SK-N-SH (cell line): Measurements from ENCODE around the gene TRPV6. TPM values are rescaled to one million over a fixed set of nuclear protein-coding genes. Genes with fewer than 3 reads are reported as not detected.

ENCODE experiments used
- CTCF ChIA-PET: fragments of 300-600, 350-600 bp; formaldehyde crosslinking; extraction: SDS; loops from one replicate; lab custom pipeline; 2021; lab: Yijun Ruan, JAX
- POLR2A ChIA-PET: fragments of 350-600 bp; sonication (Branson Sonifier 250); formaldehyde crosslinking; extraction: SDS; loops from one replicate; lab custom pipeline; 2020; ENCODE audit warnings: antibody characterized with exemption, inconsistent platforms; lab: Yijun Ruan, JAX
- DNase-seq: peaks from one replicate; pipeline ENCODE4 v3.0.0; 2012
- H2AFZ ChIP-seq: fragments of 200-600 bp; sonication (generic); 2 replicates; pipeline ENCODE4 v1.8.1; 2016; ENCODE audit warnings: antibody characterized with exemption, mild to moderate bottlenecking, low read depth
- H3F3A ChIP-seq: fragments of 200-600 bp; sonication (generic); replicated peaks from 2 replicates; pipeline ENCODE3; 2016; ENCODE audit warnings: antibody characterized with exemption, mild to moderate bottlenecking; ENCODE audit not compliant: insufficient read depth
- H3K27ac ChIP-seq, 2 experiments: fragments of 200-500 bp in 1 of 2; fragments of 200-600 bp in 1 of 2; sonication (Bioruptor generic) in 1 of 2; sonication (generic), shearing (Covaris generic) in 1 of 2; 2 replicates each; pipeline versions ENCODE4 v1.5.1 to v1.6.1; 2014 to 2016; ENCODE audit warnings: low read depth in 2 of 2, inconsistent platforms in 1 of 2, low read length in 1 of 2, mild to moderate bottlenecking in 1 of 2, mixed read lengths in 1 of 2
- H3K27me3 ChIP-seq: fragments of 200-600 bp; sonication (generic), shearing (Covaris generic); 2 replicates; pipeline ENCODE4 v1.6.1; 2016; ENCODE audit warnings: mixed run types; ENCODE audit not compliant: insufficient read depth
- H3K36me3 ChIP-seq, 2 experiments: fragments of 200-500 bp in 1 of 2; fragments of 200-600 bp in 1 of 2; sonication (Bioruptor generic) in 1 of 2; sonication (generic) in 1 of 2; replicated peaks in 1 of 2; 2 replicates each; pipeline versions ENCODE3 to v1.5.1; 2014 to 2016; ENCODE audit warnings: low read length in 1 of 2, mild to moderate bottlenecking in 1 of 2; ENCODE audit not compliant: insufficient read depth in 2 of 2, control insufficient read depth in 1 of 2
- H3K4me1 ChIP-seq, 2 experiments: fragments of 200-500 bp in 1 of 2; fragments of 200-600 bp in 1 of 2; sonication (Bioruptor generic) in 1 of 2; sonication (generic), shearing (Covaris generic) in 1 of 2; 2 replicates each; pipeline versions ENCODE4 v1.5.1 to v1.6.1; 2014 to 2016; ENCODE audit warnings: low read depth in 1 of 2, low read length in 1 of 2, mixed run types in 1 of 2; ENCODE audit not compliant: insufficient read depth in 2 of 2, control insufficient read depth in 1 of 2
- H3K4me2 ChIP-seq: fragments of 200-600 bp; sonication (generic), shearing (Covaris generic); 2 replicates; pipeline ENCODE4 v1.6.1; 2017; ENCODE audit warnings: mixed run types
- H3K4me3 ChIP-seq, 2 experiments: fragments of 200-500 bp in 1 of 2; fragments of 200-600 bp in 1 of 2; sonication (Bioruptor generic) in 1 of 2; sonication (generic), shearing (Covaris generic) in 1 of 2; 2 replicates each; pipeline versions ENCODE4 v1.5.1 to v1.8.1; 2014 to 2016; ENCODE audit warnings: low read depth in 2 of 2, inconsistent platforms in 1 of 2, low read length in 1 of 2, mild to moderate bottlenecking in 1 of 2, mixed read lengths in 1 of 2, moderate library complexity in 1 of 2
- H3K79me2 ChIP-seq: fragments of 200-600 bp; sonication (generic); 2 replicates; pipeline ENCODE4 v1.8.1; 2017; ENCODE audit warnings: mild to moderate bottlenecking; ENCODE audit not compliant: insufficient read depth
- H3K9ac ChIP-seq: fragments of 200-600 bp; sonication (generic); 2 replicates; pipeline ENCODE4 v1.6.1; 2017; ENCODE audit warnings: mixed run types
- H3K9me2 ChIP-seq: fragments of 200-600 bp; sonication (generic); 2 replicates; pipeline ENCODE4 v1.6.1; 2017; ENCODE audit warnings: mixed run types
- H3K9me3 ChIP-seq: fragments of 200-600 bp; sonication (generic); 2 replicates; pipeline ENCODE4 v1.6.1; 2017; ENCODE audit warnings: mixed run types, mild to moderate bottlenecking, moderate library complexity
- H4K20me1 ChIP-seq: fragments of 200-600 bp; sonication (generic); 2 replicates; pipeline ENCODE4 v1.6.1; 2017; ENCODE audit warnings: mild to moderate bottlenecking, mixed run types; ENCODE audit not compliant: insufficient read depth
- EP300 ChIP-seq, 2 experiments: IDR thresholded peaks; 2 replicates each; pipeline versions ENCODE4 v1.4.0 to v1.6.1; 2012; ENCODE audit warnings: borderline replicate concordance in 1 of 2, low read depth in 1 of 2, low read length in 1 of 2
- FOXM1 ChIP-seq: IDR thresholded peaks from 2 replicates; pipeline ENCODE4 v1.4.0; 2012; ENCODE audit warnings: low read depth, mild to moderate bottlenecking
- GATA2 ChIP-seq: sonication (generic); formaldehyde crosslinking; IDR thresholded peaks from 2 replicates; pipeline ENCODE4 v1.5.0; 2020; ENCODE audit warnings: mild to moderate bottlenecking, missing genetic modification reagents
- MEF2A ChIP-seq: IDR thresholded peaks from 2 replicates; pipeline ENCODE4 v1.4.0; 2012; ENCODE audit warnings: low read depth, borderline replicate concordance
- RCOR1 ChIP-seq: fragments of 150-350 bp; IDR thresholded peaks from 2 replicates; pipeline ENCODE4 v1.6.1; 2017; ENCODE audit warnings: antibody characterized with exemption, low read length
- RFX5 ChIP-seq: IDR thresholded peaks from 2 replicates; pipeline ENCODE4 v1.6.1; 2012; ENCODE audit warnings: mild to moderate bottlenecking, improper control_type of control experiment, low read length
- RXRA ChIP-seq: IDR thresholded peaks from 2 replicates; pipeline ENCODE4 v1.4.0; 2012; ENCODE audit warnings: low read depth, mild to moderate bottlenecking, borderline replicate concordance
- TAF1 ChIP-seq: IDR thresholded peaks from 2 replicates; pipeline ENCODE4 v1.6.1; 2012; ENCODE audit warnings: low read depth, mild to moderate bottlenecking, low read length, moderate library complexity, borderline replicate concordance
- TCF12 ChIP-seq: IDR thresholded peaks from 2 replicates; pipeline ENCODE4 v1.4.0; 2012
- TEAD4 ChIP-seq: IDR thresholded peaks from 2 replicates; pipeline ENCODE4 v1.4.0; 2012; ENCODE audit warnings: mild to moderate bottlenecking, borderline replicate concordance; ENCODE audit not compliant: insufficient read depth
- USF2 ChIP-seq: fragments of 150-350 bp; IDR thresholded peaks from 2 replicates; pipeline ENCODE4 v1.6.1; 2017; ENCODE audit warnings: antibody characterized with exemption, low read length, low read depth, borderline replicate concordance
- WGBS: methylation state at CpG from one replicate; pipeline ENCODE4 v1.1.6; 2017; ENCODE audit warnings: low lambda C conversion rate; 5-methylcytosine and 5-hydroxymethylcytosine counted together
- polyA plus RNA-seq, 3 experiments: library from polyadenylated mRNA; depleted of rRNA; stranded (reverse); fragments of >200 nt; gene quantifications; 2 replicates each; pipeline ENCODE4 v1.2.3, GENCODE V29; 2012

The TRPV6 gene
- polyA plus RNA-seq, 1 of the 3 experiments (the other 2 are of a cell fraction): not detected

GRCh38 chr7:142822714-142823113 lies 62.8 kb downstream of the TRPV6 start:
- Histone ChIP-seq H3K27me3 (no peaks in the 10 kb centered on the region), H2AFZ (no peak overlapping the region), H3K36me3 (no peaks in the 10 kb centered on the region), H3K27ac (no peak overlapping the region), H3K79me2 (no peaks in the 10 kb centered on the region), H3K4me2 (no peak overlapping the region), H3K4me3 (no peak overlapping the region), H3F3A (no peaks in the 10 kb centered on the region), H3K9ac (no peak overlapping the region), H3K9me2 (no peaks in the 10 kb centered on the region; the same call in 1 of the 2 replicates), H4K20me1 (no peaks in the 10 kb centered on the region), H3K4me1 (no peaks in the 10 kb centered on the region; a peak in 1 of 4 replicates), H3K9me3 (no peaks in the 10 kb centered on the region)
- CTCF ChIA-PET: no interaction called here
- WGBS: 1% methylated on average over 1 of the region's 1 CpG
- no peak for DNase-seq
- no peak for TF ChIP-seq MEF2A
- TF ChIP-seq TAF1: no peak
- no peak for TF ChIP-seq GATA2 (CRISPR knock-in tag)
- no peak for TF ChIP-seq FOXM1
- no peak for TF ChIP-seq RFX5
- TF ChIP-seq USF2: no peak
- TF ChIP-seq RXRA: no peak
- no peak for TF ChIP-seq TCF12
- TF ChIP-seq TEAD4: no peak
- no peak for TF ChIP-seq EP300 (IDR thresholded peaks at IDR 0.05; ENCODE audit: borderline replicate concordance in 1 of 2, low read depth in 1 of 2, low read length in 1 of 2)
- TF ChIP-seq RCOR1: no peak
- POLR2A ChIA-PET: no interaction called here

Other genes starting within 250 kb of the TRPV6 start
- not detected in 2 replicates for gene PRSS1, start 136.3 kb downstream of the TRPV6 start, polyA plus RNA-seq (2012; rRNA removed)
- gene PRSS2, start 114.8 kb downstream of the TRPV6 start, polyA plus RNA-seq (2012; rRNA removed): not detected in 2 replicates
- gene EPHB6, start 30.7 kb downstream of the TRPV6 start, polyA plus RNA-seq (2012; rRNA removed): 1.2 and 1.8 TPM in 2 replicates
- not detected in 2 replicates for gene TRPV5, start 48.0 kb upstream of the TRPV6 start, polyA plus RNA-seq (2012; rRNA removed)
- gene LLCFC1, start 53.7 kb upstream of the TRPV6 start, polyA plus RNA-seq (2012; rRNA removed): not detected in 2 replicates
- 0.05 and 0.18 TPM in 2 replicates for gene KEL, start 76.6 kb upstream of the TRPV6 start, polyA plus RNA-seq (2012; rRNA removed)
- gene OR9A2, start 141.4 kb upstream of the TRPV6 start, polyA plus RNA-seq (2012; rRNA removed): not detected in 2 replicates
- gene OR6V1, start 166.6 kb upstream of the TRPV6 start, polyA plus RNA-seq (2012; rRNA removed): not detected in 2 replicates
- gene PIP, start 246.3 kb upstream of the TRPV6 start, polyA plus RNA-seq (2012; rRNA removed): not detected in 2 replicates